GM21381 (cell line): Measurements from ENCODE around the gene ZNF23.

ENCODE experiments used
- ATAC-seq: cut with Tn5 transposase; IDR thresholded peaks from one replicate; pipeline ENCODE4 v1.9.1; 2021; ENCODE audit warnings: mild to moderate bottlenecking, moderate library complexity; ENCODE audit not compliant: unreplicated experiment

Gene ZNF23

DNA sequence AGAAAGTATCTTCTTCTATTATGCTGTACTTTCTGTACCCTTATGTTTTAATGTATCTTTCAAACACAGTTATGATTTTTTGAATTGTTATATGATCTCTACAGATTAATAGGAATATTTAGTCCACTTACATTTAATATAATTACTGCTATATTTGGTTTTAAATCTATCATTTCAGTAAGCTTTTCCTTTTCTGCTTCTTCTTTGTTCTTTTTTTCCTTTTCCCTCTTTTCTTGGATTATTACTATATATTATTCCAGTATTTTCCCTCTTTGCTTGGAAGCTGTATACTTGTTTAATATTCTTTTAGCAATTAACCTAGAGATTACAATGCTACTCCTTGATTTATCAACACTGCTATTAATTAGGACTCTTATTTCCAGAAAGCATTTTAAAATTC is 33.7 kb downstream of the ZNF23 start:
- no peak for ATAC-seq

DNA sequence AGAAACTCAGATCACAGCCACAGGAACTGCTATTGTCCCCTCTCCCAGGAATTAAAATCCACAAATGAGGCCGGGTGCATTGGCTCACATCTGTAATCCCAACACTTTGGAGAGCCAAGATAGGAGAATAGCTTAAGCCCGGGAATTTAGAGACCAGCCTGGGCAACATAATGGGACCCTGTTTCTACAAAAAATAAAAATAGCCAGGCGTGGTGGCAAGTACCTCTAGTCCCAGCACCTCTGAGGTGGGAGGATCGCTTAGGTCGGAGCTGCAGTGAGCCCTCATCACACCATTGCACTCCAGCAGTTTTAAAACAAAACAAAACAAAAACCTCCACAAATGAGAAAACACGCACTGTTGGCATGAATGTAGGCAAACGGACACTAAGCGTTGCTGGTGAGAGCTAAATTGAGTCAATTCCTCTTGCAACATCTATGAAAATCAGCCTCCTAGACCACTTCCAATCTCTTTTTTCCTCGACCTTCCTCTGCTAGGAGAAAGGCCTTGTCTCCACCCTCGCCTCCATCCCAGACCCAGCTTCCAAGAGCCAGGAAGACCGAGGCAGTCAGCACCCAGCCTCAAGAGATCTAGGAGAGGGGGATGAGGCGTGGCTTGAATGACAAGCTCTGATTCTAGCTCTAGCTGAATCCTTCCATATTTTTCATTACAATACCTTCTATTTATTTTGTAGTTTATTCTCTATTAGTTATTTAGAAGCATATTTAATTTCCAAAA is 35.0 kb downstream of the ZNF23 start:
- ATAC-seq: no peak

DNA sequence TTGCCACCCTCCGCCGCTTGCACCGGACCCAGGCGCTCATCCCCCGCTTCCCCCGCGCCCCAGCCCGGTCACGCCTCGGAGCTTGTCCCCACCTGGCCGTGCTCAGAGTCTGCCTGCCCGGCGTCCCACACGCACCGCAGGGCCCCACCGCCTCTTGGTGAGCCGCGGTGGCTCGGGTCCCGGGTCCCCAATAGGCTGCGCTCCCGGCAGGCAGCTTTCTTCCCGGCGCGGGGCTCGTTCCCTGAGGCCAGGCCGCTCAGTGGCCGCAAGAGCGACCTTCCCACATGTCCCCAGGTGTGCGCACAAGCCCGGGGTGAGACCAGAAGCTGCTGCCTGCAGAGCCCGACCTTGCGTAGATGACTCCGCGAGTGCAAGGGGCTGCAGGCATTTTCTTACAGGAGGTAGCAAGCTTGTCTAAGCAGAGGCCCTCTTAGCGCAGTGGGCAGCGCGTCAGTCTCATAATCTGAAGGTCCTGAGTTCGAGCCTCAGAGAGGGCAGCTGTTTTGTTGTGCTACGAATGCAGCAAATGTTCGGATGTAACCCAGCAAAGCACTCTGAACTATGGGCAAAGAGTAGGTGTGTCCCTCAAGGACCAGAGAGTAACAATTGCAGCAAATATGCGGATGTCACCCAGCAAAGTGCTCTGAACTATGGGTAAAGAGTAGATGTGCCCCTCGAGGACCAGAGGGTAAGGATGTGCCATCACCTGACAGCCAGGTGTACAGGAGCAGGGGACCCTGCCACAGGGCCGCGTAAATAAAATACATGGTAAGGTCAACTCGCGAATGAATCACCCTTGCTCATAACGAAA is 35.8 kb downstream of the ZNF23 start:
- peak; percentile 69 for ATAC-seq

DNA sequence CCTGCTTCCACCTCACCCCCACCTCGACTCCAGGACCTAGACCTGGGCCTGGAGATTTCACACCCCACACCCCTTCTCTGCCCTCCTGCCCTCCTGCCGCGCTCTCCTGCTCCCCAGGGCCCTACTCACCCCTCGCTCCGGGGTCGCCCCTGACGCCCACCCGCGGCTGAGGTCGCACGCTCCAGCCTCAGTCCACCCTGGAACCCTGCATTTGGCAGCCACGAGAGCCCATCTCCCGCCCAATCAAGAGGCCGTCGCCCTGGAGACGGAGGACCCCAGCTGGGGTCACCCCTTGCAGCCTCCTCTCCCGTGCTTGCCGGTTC is 36.3 kb downstream of the ZNF23 start:
- ATAC-seq: no peak

DNA sequence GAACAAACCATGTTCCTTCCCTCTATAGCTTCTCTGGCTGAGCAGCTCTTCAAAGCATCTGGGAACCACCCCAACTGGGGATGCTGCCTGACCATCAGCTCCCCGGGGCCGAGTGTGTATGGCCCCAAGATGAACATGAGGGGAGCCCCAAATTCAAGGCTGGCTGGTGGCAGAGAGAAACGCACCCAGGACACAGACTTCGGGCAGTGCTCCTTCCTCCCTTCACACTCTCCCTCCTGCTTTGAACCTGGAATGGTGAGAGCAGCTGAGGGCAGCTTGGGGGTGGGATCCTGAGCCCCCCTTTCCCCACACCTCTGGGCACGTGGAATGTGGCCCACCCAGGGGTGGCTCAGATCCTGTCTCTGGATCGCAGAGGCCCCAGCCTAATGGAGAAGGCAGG is 37.4 kb downstream of the ZNF23 start:
- no peak for ATAC-seq

DNA sequence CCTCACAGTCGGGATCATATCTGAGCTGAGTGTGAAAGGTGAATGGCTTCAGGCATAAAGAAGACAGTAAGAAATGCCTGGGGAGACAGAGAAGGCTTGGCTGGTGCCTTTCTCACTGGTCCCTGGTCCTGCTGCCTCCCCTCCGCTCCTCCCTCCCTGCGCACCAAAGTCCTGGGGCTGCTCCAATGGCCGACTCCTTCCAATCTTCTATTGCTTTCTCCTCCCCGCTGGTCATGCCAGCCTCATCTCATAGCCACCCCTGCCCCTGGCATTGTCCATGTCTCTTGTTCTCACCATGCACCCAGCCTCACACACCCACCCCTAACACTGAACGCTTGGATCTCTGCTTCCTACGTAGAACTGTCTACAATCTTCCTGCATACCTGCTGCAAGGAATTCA is 38.2 kb downstream of the ZNF23 start:
- ATAC-seq: no peak

DNA sequence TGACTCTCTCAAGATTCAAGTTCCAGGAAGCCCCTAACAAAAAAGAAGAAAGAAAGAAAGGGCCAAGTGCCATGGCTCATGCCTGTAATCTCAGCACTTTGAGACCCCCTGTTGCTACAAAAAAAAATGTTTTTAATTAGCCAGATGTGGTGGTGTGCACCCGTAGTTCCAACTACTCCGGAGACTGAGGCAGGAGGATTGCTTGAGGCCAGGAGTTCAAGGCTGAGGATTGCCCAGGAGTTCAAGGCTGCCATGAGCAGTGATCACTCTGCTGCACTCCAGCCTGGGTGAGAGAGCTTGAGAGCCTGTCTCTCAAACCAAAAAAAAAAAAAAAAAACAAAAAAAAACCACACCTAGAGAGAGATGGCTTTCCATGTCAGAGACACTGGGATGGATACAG is 39.0 kb downstream of the ZNF23 start:
- no peak for ATAC-seq

DNA sequence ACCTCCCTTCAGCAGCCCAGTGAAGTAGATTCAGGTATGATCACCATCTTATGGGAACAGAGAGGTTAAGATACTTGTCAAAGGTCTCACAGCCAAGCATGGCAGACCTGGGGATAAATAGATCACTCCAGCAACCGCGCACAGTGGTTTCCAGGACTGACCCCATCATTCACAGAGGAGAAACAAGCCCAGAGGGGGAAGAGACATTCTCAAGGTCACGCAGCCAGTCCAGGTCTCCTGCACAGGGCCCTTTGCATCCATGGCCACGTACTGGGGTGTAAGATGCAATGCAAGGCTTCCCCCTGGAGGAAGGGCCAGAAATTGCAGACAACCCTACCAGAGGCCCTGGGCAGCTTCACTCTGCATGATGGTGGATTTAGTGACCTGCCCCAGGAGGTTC is 40.1 kb downstream of the ZNF23 start:
- no peak for ATAC-seq

DNA sequence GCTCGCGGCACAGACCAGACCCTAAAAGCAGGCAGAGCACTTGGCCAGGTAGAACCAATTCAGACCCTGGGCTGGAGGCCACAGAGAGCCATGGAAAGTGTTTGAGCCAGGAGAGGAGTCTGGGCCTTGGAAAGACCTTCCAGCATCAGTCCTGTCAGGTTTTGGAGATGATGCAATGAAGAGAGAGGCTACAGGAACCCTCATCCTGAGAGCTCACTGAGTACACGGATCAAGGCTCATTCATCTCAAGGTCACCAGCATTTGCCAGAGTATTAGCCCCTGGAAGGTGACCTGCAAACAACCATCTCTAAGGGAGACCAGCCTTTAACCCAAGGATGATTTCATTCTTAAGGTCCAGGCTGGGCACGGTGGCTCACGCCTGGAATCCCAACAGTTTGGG is 48.0 kb downstream of the ZNF23 start:
- ATAC-seq: no peak

DNA sequence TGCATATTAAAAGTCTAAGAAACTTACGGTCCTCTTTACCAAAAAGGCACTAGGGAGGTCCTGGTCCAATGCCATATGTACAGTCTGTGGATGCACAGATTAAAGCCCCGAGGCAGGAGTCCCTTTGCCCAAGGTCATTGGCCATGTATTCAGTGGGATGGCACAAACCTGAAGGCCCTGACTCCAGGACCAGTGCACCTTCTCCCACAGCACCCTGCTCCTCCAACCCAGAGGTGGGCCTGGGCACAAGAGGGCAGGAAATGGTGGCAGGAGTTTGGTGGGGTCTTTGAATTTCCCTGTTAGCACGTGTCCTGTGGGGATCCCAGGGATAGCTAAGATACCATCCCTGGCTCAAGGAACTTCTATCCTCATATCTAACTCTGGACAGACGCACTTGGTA is 48.7 kb downstream of the ZNF23 start:
- ATAC-seq: no peak

DNA sequence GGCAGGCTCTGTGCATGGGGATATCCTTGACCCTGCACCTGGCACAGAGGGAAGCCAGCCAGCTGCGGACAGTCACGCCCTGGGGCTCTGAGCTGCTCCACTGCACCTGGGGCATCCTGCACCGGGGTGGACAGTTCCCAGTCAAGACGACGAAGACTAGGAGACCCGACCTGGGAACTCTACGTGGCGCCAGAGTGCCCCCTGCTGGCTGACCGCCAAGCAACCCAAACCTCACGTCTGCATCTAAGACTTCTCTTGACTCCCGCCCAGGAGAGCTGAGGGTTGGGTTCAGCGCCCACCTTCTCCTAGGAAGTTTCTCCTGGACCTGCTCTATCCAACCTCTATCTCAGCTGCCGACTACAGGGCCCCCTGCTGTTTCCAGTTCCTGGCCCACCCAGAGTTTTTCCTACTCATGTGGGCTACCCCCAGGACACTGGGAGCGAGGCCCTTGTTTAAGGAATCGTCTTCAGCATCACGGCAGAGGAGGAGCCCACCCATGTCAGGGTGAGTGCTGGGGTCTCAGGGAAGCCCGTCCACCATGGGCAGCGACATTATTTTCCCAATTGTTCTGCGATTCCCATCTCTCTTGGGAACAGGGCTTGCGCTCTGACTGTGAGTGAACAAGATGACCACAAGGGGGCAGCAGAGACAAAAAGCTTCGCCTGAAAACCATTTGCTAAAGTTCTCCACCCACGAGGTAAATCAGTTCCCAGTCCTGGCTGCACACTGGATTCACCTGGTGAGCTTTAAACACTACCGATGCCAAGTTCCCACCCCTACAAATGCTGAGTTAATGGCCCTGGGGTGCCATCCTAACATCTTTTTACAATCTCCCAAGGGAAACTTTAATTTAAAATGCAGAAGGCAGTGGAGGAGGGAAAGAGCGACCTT is 49.5 kb downstream of the ZNF23 start:
- no peak for ATAC-seq

DNA sequence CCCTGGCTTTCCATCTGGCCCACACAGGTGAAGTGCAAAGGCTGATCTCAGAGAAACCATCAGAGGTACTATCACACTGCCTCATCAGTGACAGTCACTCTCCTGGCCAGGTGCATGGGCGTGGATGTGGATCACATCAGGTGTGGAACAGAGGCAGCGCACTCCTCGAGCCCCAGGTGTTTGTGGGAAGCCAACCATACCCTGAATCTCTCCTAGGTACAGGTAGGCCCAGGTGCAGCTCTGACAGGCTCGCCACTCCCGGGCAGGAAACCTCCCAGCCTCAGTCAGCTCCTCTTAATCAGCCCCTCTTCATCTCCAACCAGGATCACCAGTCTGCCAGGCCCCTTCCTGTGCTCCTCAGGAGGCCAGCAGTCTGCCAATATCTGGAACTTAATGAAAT is 51.9 kb downstream of the ZNF23 start:
- ATAC-seq: no peak

DNA sequence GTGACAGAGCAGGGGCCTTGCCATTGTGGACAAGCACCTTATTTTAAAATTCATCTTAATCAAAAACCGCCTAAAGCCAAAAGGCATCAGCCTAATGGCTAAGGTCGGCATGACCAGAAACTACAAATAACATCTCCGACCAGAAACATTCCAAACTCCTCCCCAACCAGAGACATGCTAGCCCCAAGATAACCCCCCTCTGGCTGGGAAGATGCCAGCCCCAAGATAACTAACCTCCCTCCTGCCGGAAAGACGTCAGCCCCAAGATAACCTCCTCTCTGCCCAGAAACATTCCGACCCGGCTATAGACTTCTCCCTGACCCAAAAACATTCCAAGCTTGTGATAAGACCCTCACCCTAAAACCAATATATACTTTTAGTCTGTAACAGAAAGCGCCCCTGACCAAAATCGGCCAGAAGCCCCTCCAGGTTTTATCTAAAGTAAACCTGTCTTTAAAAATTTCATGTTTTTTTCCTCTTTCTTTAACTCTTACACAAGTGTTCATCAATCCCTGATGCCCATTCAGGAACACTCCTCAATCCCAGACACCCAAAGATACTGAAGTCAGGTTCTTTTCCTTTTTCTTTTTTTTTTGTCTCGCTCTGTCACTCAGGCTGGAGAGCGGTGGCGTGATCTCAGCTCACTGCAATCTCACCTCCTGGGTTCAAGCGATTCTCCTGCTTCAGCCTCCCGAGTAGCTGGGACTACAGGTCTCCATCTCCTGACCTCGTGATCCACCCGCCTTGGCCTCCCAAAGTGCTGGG is 52.9 kb downstream of the ZNF23 start:
- ATAC-seq: no peak

DNA sequence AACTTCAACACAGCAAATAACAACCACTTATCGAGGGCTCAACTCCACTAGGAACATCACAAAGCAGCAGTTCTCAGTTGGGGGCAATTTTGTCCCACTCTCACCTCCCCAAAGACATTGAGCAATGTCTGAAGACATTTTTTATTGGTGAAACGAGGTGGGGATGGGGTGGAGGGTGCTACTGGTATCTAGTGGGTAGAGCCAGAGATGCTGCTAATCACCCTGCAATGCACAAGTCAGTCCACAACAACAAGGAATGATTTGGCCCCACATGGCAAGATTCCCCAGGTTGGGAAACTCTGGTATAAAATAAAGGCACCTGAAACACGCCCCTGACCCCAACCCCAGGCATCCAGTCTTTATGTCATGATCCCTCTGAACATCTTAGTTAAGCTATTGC is 53.5 kb downstream of the ZNF23 start:
- no peak for ATAC-seq

DNA sequence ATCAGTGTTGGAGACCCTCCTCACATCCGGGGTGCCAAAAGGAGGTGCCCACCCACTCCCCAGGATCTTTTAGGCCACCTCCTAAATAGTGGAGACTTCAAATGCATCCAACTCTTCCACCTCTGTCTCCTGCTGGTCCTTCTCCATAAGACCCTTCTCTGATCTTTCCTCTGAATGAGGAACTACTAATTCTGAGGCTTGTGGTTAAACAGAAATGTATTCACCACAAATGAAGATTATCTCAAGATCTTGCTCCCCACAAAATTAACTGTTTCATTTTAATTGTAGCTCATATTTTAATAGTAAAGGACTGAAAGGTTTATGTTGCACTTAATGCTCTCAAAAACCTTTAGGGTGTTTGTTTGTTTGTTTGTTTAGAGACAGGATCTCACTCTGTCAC is 54.3 kb downstream of the ZNF23 start:
- no peak for ATAC-seq

DNA sequence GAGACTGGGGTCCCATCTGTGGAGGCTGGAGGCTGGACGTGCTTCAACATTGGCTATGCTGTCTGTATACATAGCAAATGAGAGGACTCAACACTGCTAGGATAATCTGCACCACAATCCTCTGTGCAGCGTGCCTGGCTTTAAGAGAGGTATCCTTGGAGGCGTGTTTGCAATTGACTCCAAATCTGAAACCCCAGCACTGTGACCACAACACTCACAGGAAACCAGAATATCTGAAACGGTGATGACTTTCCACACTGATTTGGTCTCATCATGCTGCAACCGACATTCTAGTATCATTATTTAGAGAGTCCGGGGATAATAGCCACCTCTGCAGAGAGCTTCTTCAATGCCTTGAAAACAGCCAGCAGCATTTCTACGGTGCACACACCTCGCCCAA is 55.3 kb downstream of the ZNF23 start:
- ATAC-seq: no peak

DNA sequence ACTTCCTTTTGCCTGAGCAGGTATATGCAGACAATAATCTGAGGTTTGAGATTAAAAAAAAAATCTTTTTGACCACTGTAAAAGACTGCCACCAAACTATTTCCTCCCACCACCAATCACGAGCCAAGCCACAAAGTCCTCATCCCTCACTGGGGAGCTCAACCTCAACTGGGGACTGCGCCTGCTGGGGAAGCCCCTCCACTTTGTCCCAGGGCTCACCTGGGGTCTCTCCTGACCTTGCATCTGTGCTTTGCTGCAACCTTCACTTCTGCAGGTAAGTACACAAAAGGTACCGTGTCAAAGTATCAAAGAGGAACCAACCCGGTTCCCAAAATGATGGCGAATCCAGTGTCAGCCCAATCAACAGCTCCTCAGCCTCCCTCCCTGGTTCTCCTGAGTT is 55.7 kb downstream of the ZNF23 start:
- ATAC-seq: no peak

DNA sequence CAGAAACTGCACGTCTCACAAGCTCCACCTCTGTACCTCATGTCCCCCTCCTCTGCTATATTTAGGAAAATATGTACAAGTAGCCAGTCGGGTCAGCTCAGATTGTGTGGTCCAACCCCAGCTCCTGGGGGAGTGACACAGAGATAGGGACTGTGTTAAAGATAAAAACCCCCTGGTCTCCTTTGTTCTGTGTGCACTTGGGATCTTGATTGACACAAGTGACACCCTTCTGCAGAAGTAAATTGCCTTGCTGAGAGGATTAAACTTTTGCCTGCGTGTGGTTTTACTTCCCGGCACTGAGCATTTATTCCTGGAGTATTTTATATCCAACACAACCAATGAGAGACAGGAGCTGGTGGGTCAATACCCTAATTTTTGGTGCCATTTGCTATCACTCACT is 57.7 kb downstream of the ZNF23 start:
- ATAC-seq: no peak

DNA sequence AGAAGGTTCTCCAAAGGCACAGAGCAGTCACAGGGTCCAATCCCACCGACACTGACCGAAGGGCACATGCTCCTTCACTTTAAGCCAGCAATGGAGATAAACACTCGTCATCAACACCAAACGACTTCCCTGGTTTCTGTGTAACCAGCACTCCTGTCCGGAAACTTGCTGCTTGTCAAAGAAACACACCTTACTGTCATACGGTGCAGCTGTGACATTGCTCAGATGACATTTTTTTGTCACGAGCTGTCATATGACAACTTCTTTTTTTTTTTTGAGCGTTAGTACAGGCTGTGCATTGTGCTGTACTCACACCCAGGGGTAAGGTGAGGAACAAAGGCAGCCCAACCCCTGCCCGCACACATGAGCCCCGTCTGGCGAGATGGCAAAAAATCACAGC is 59.4 kb downstream of the ZNF23 start:
- ATAC-seq: no peak

DNA sequence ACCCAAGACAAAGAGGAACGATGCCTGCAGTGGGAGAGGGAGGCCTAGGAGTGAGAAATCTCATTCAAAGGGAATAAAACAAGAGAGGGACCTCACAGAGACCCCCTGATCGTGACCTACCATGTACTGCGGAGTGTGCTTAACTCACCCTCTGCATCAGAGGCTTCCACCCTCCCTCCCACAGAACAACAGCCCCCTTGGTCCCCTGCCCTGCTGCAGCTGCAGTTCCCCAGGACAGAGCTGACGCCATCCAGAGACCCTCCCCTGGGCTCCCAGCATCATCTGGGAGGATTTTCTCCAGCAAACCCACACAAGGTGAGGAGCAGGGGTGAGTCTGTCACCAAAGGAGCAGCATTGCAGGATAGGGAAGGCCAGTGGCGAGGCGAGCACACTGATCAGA is 60.0 kb downstream of the ZNF23 start:
- no peak for ATAC-seq
